GM18519 (cell line): ENCODE data around the gene CFAP54.
A peak's percentile ranks its signal among the peaks of the same experiment; 100 is the strongest.

Source experiments
- ATAC-seq: cut with Tn5 transposase; IDR thresholded peaks from one replicate; pipeline ENCODE4 v1.9.1; 2021; ENCODE audit warnings: mild to moderate bottlenecking, moderate library complexity; ENCODE audit not compliant: unreplicated experiment, low FRiP score

CFAP54 gene

DNA sequence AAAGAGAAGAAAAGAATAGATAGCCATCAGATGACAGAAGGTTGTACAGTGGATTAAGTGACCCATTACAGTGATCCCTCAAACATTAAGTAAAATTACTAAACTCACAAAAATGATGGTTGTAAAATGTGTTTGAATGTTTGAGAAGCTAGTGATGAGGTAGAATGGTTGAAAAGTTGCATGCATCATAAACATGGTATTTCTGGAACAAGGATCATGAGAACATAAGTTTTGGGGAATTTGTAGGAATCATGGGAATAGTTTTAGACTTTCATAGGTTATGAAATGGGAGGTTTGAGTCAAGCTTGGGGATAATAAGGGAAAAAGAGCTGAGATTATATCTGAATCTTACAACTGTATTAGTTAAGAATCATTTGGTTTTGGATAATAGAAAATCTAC lies 383.6 kb downstream of the CFAP54 start:
- ATAC-seq, result no peak

DNA sequence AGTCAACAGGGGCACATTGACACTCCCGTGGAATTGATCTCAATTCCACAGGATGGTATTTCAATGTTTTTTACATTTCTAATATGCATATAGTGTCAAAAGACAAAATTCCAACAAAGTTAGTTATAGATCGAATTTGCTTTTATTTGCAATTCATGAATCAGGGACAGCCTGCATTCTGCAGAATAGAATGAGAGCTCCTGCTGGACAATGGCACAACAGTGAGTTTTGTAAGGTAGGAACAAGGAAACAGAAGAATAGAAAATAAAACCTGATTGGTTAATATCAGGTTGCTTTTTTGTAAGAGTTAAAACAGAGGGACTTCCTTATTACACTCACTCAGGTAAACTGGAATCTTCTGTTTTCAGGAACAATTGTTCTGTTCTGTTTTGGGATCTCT lies 384.8 kb downstream of the CFAP54 start:
- ATAC-seq, result no peak

DNA sequence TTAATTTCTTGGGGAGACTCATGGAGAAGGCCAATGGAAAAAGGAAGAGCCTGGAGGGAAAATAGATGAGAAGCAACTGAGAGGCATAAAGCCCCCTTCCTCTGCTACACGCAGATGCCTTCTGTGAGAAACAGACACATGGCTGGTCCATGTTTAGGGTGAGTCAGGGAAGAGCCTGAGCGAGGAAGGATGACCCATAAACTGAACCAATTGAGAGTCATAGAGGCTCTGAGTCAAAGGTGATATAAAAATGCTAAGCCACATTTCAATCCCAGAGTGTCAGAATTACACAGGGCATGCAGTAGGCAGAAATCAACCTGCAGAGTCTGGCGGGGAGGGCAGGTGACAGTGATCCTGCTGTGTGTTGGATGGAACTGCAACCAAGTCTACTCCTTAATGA lies 387.6 kb downstream of the CFAP54 start:
- ATAC-seq, result no peak

- no peak for ATAC-seq
These were observed 389.3 kb downstream of the CFAP54 start for GRCh38 chr12:96878704-96879103.

DNA sequence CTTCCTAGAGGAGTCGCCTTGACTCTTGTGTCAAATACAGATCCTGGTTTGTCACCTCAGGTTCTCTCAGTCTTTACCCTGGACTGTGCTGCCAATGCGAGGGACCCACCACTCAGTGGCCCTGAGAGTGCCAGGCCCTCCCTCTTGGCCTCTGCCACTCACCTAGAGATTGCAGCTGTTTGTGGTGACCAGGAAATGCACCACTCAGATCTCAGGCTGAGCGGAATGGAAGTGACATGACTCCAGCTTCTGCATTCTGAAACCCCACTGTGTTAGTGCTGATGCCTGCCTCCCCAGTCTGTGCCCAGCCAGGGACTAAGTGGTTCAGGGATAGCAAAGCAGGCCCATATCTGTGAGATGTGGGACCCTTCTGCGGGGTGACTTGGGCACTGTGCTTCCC lies 389.9 kb downstream of the CFAP54 start:
- no peak for ATAC-seq

DNA sequence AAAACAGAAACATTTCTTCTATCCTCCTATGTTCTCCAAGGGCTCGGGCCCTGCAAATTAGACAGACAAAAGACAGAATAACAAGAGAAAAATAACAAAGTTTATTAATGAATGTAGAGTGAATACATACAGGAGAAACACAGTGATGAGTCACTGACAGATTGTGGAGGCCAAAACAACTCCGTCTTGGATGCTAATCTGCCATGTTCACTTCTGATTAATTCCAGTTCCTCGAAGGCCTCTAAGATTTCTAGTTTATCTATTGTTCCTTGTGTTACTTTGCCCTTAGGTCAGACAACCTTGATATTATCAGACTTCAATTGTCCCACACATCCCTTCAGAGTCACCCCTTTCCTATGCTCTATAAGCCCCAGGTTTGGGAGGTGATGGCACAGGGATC lies 390.8 kb downstream of the CFAP54 start:
- ATAC-seq, result no peak

DNA sequence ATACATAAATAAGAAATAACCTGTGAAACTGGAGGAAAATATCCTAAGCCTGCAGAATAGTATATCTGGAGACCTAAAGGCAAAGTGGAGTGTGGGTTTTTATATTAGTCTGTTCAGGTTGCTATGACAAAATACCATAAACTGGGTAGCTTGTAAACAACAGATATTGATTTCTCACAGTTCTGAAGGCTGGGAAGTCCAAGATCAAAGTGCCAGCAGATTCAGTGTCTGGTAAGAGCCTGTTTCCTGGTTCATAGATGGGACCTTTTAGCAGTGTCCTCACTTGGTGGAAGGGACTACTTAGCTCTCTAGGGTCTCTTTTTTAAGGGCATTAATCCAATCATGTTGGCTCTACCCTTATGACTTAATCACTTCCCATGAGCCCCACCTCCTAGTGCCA lies 392.2 kb downstream of the CFAP54 start:
- ATAC-seq, result no peak

DNA sequence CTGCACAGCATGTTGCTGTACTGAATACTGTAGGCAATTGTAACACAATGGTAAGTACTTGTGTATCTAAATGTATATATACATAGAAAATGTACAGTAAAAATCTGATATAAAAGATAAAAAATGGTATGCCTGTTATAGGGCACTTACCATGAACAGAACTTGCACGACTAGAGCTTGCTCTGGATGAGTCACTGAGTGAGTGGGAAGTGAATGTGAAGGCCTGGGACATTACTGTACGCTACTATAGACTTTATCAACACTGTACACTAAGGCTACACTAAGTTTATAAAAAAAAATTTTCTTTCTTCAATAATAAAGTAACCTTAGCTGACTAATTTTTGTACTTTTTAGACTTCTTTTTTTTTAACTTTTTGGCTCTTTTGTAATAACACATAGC lies 393.5 kb downstream of the CFAP54 start:
- ATAC-seq, result no peak

DNA sequence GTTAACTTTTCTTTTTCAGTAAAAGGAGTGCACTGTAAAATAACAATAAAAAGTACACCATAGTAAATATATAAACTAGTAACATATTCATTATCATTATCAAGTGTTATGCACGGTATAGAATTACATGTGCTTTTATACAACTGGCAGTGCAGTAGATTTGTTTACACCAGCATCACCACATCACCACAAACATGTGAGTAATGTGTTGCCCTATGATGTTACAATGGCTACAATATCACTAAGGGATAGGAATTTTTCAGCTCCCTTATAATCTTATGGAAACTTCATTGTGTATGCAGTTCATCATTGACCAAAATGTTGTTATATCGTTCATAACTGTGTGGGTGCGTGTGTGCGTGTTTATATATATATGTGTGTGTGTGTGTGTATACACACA lies 394.2 kb downstream of the CFAP54 start:
- ATAC-seq, result no peak

DNA sequence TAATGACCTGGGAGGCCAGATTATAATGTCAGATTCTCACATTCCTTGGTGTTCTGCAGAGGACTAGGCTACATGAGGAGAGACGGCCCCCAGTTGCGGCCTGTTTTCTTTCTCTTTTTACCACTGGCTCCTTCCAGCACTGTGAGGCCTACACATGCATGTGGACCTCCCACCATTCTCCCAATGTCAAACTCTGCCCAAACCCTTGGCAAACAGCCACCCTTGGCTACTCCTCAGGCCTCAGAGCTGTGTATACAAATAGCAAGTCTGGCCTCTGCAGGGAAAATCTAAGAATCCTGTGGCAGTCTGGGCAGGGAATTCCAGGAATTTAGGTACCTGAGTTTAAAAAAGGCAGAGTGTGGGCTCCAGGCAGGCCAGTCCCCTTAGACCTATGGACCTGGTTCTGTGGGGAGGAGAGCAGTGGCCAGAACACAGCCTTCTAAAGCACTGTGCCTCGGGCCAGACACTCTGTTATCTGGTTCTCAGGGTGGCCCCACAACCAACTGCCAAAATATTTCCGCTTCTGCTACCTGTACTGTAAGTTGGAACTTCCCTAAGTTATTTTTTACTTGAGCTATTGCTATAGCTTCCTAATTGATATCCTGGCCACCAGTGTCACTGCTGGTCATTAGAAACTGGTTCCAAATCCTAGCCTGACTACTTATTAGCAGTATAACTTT lies 397.8 kb downstream of the CFAP54 start:
- ATAC-seq, result no peak

DNA sequence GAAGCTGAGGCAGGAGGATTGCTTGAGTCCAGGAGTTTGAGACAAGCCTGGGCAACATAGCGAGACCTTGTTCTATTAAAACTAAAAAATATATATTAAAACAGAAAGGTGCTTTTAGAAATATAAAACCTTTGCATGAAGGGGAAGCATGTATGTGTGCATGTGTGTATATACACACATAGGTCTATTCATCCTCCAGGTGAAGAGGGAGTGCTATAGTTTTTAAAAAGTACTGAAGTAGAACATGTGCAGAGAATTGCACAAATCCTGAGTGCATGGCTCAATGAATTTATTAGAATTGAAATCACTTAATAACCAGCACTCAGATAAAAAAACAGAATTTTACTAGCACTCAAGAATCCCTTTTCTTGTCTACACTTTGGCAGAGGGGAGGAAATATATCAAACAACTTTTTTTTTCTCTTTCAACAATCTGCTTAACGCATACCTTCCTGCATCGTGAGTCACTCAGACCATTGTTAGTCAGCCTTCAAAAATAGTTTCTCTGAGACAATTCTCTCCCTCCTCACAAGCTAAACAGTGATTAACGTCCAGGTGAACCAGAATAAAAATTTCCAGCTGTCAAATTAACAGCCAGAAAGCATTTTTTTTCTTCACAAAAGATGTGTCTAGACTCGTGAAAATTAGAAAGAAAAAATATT lies 400.0 kb downstream of the CFAP54 start:
- no peak for ATAC-seq

DNA sequence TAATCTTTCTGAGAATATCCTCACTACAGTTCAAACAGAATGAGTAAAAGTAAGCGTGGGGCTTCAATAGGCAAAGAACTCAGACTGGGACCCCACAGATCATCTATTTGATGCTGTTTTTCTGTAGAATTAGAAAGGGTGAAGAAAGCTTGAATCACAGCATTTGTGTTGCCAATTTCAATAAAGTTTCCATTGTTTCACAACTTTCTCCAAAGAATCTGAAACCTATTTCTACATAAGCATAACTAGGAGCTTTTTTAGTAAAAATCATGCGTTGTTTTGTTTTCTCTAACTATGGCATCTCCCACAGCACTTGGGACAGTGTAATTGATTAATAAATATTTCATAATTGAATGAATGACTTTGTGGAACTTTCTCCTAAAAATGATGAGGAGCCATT lies 401.0 kb downstream of the CFAP54 start:
- ATAC-seq, result no peak

GRCh38 chr12:96892104-96892503 lies 402.7 kb downstream of the CFAP54 start:
- no peak for ATAC-seq

DNA sequence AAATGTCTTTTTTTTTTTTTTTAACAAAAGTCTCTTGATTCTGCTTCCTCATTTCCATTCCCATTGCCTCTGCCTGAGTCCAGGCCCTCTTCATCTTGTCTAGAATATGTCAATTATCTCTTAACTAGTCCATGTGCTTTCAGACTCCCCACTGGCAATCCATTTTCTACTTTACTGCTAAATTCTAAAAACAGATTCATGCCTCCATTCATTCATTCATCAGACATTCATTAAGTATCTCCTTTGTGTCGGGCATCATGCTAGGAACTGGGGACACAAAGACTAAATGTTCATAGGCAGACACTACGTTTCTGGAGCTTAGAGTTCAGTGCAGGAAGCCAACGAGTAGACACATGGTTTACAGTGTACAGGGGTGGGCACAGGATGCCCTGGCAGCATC lies 408.0 kb downstream of the CFAP54 start:
- no peak for ATAC-seq

GRCh38 chr12:96901175-96901574 lies 411.8 kb downstream of the CFAP54 start:
- ATAC-seq, result no peak

DNA sequence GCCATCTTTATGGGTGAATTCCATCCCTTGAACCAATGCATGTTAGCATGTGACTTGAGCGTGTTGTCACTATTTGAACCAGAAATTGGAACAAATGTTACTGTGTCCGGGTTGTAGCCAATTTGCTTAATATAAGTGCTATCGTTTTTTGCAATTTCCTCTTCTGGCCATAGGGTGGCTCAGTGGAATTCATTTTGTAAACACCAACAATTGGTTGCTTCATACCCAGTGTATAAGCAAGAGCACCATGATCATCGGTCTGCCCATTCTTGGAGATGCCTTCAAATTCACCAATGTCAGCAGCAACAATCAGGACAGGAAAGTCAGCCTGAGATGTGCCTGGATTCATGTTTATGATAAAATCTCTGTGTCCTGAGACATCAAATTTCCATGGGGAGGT lies 412.7 kb downstream of the CFAP54 start:
- ATAC-seq, result no peak

- ATAC-seq, result no peak
These were observed 417.1 kb downstream of the CFAP54 start for GRCh38 chr12:96906498-96906848.

- ATAC-seq, result peak; percentile 82
These were observed 417.7 kb downstream of the CFAP54 start, which contains the start of gene NEDD1 for GRCh38 chr12:96906849-96907670. Gene NEDD1, plus strand, starts transcription at chr12:96907257. Its CDS starts 2,503 bp downstream, at chr12:96909760.

- no peak for ATAC-seq
These were observed 418.5 kb downstream of the CFAP54 start for GRCh38 chr12:96907671-96908422.

GRCh38 chr12:96908423-96908675 lies 419.0 kb downstream of the CFAP54 start:
- no peak for ATAC-seq

DNA sequence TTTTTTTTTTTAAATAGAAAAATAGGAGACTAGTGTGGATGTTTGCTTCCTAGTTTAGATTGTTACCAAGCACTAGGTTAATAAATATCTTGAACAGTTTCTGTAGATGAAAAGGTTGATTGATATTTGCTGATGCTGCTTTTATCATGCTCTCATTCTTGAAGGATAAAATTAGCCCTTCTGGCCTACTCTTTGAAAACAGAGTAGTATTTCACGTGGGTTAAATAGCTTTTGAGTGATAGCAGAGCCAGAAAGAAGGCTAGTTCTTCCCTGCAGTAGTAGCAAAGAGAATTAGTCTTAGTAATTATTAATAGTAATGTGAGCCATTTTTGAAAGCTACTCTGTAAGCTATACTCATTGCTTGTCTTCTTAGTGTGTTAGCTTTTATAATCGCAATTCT lies 422.9 kb downstream of the CFAP54 start:
- no peak for ATAC-seq
